HCT116 (cell line): Measurements from ENCODE around the gene CAP1. TPM values are rescaled to one million over a fixed set of nuclear protein-coding genes. Genes with fewer than 3 reads are reported as not detected.

Experiments used
- ATAC-seq: fragments of 200-7000 bp; cut with Tn5 transposase; 2 replicates; pipeline ENCODE4 v1.9.1; 2020; ENCODE audit warnings: mild to moderate bottlenecking, moderate library complexity
- BruUV-seq: library from RNA; stranded (reverse); fragments of 400-500 nt; replicated peaks from 2 replicates; lab custom pipeline; 2021; lab: Mats Ljungman, UMichigan
- CTCF ChIA-PET: fragments of 300-600 bp; sonication (Branson Sonifier 250); formaldehyde crosslinking; loops from one replicate; lab custom pipeline; 2021; ENCODE audit warnings: antibody characterized with exemption; lab: Charles Lee
- POLR2A ChIA-PET: fragments of 300-600, 350-600 bp; sonication (Branson Sonifier 250); formaldehyde crosslinking; loops from one replicate; lab custom pipeline; 2021; ENCODE audit warnings: antibody characterized with exemption; lab: Charles Lee
- RAD21 ChIA-PET, 2 experiments: fragments of 300-600 bp; sonication (Branson Sonifier 250); formaldehyde crosslinking; loops; one replicate each; lab custom pipeline; 2023; ENCODE audit warnings: low total read pairs in 2 of 2; ENCODE audit not compliant: uncharacterized antibody in 2 of 2, unreplicated experiment in 2 of 2, low non-redundant PET in 1 of 2; lab: Charles Lee
- DNase-seq: peaks from one replicate; pipeline ENCODE4 v3.0.0-alpha.2; 2010; ENCODE audit warnings: low read depth, low spot score
- H2AFZ ChIP-seq: fragments of 200-600 bp; shearing (Covaris generic), sonication (generic); 2 replicates; pipeline ENCODE4 v1.6.1; 2017; ENCODE audit warnings: low read depth, mixed run types, mixed read lengths, antibody characterized with exemption, low read length; ENCODE audit not compliant: poor library complexity, severe bottlenecking
- H3K27ac ChIP-seq: 2 replicates; pipeline ENCODE4 v1.5.1; 2012; ENCODE audit warnings: low read depth, low read length
- H3K27me3 ChIP-seq: fragments of 200-600 bp; sonication (generic); 2 replicates; pipeline ENCODE4 v1.6.1; 2016; ENCODE audit warnings: mixed run types, low read length, mixed read lengths; ENCODE audit not compliant: insufficient read depth
- H3K36me3 ChIP-seq, 2 experiments: fragments of 200-500 bp in 1 of 2; fragments of 200-600 bp in 1 of 2; sonication (Bioruptor generic) in 1 of 2; sonication (generic) in 1 of 2; 2 replicates each; pipeline versions ENCODE4 v1.5.1 to v1.6.1; 2014 to 2016; ENCODE audit warnings: low read length in 2 of 2, inconsistent platforms in 1 of 2, mixed read lengths in 1 of 2, mixed run types in 1 of 2; ENCODE audit not compliant: insufficient read depth in 2 of 2, control insufficient read depth in 1 of 2
- H3K4me1 ChIP-seq, 2 experiments: fragments of 200-600 bp in 1 of 2; sonication (generic) in 1 of 2; 2 replicates each; pipeline versions ENCODE4 v1.5.1 to v1.6.1; 2012 to 2017; ENCODE audit warnings: low read length in 2 of 2, inconsistent platforms in 1 of 2, mild to moderate bottlenecking in 1 of 2, mixed read lengths in 1 of 2, mixed run types in 1 of 2, moderate library complexity in 1 of 2; ENCODE audit not compliant: insufficient read depth in 2 of 2, control insufficient read depth in 1 of 2
- H3K4me2 ChIP-seq: fragments of 200-600 bp; sonication (generic); 2 replicates; pipeline ENCODE4 v1.6.1; 2017; ENCODE audit warnings: mixed run types, low read length, mixed read lengths
- H3K4me3 ChIP-seq, 2 experiments: fragments of 200-600 bp in 1 of 2; sonication (generic) in 1 of 2; replicated peaks in 1 of 2; 2 replicates each; pipeline ENCODE4 v1.5.1; 2011 to 2016; ENCODE audit warnings: low read length in 2 of 2, control low read depth in 1 of 2, low read depth in 1 of 2, mild to moderate bottlenecking in 1 of 2, mixed read lengths in 1 of 2, mixed run types in 1 of 2
- H3K79me2 ChIP-seq: fragments of 200-600 bp; sonication (generic); 2 replicates; pipeline ENCODE4 v1.6.1; 2017; ENCODE audit warnings: mild to moderate bottlenecking, mixed run types, low read length, moderate library complexity, mixed read lengths; ENCODE audit not compliant: insufficient read depth
- H3K9ac ChIP-seq: fragments of 200-600 bp; sonication (generic); 2 replicates; pipeline ENCODE4 v1.6.1; 2016; ENCODE audit warnings: low read length, mixed read lengths
- H3K9me2 ChIP-seq: fragments of 200-600 bp; sonication (generic), shearing (Covaris generic); 2 replicates; pipeline ENCODE4 v1.6.1; 2017; ENCODE audit warnings: mixed run types, mild to moderate bottlenecking, moderate library complexity; ENCODE audit not compliant: insufficient read depth
- H3K9me3 ChIP-seq, 2 experiments: fragments of 200-500 bp in 1 of 2; fragments of 200-600 bp in 1 of 2; sonication (Bioruptor generic) in 1 of 2; sonication (generic) in 1 of 2; 2 replicates each; pipeline ENCODE4 v1.6.1; 2014 to 2017; ENCODE audit warnings: low read length in 2 of 2, mixed read lengths in 2 of 2, inconsistent platforms in 1 of 2, low read depth in 1 of 2, mild to moderate bottlenecking in 1 of 2, mixed run types in 1 of 2, moderate library complexity in 1 of 2; ENCODE audit not compliant: control insufficient read depth in 1 of 2, insufficient read depth in 1 of 2
- H4K20me1 ChIP-seq: fragments of 200-600 bp; sonication (generic), shearing (Covaris generic); 2 replicates; pipeline ENCODE4 v1.6.1; 2017; ENCODE audit warnings: mixed run types, mild to moderate bottlenecking, moderate library complexity; ENCODE audit not compliant: insufficient read depth
- CBX3 ChIP-seq: IDR thresholded peaks from 2 replicates; pipeline ENCODE4 v1.6.1; 2012; ENCODE audit warnings: low read depth
- CEBPB ChIP-seq: IDR thresholded peaks from 2 replicates; pipeline ENCODE4 v1.6.1; 2012; ENCODE audit warnings: low read depth
- EGR1 ChIP-seq: IDR thresholded peaks from 2 replicates; pipeline ENCODE4 v1.6.1; 2012; ENCODE audit warnings: low read depth
- ELF1 ChIP-seq: IDR thresholded peaks from 2 replicates; pipeline ENCODE4 v1.6.1; 2012; ENCODE audit warnings: low read depth, borderline replicate concordance
- EZH2 ChIP-seq: fragments of 200-600 bp; sonication (generic); IDR thresholded peaks from 2 replicates; pipeline ENCODE4 v1.6.1; 2017; ENCODE audit warnings: antibody characterized with exemption, mixed run types
- FOSL1 ChIP-seq: IDR thresholded peaks from 2 replicates; pipeline ENCODE4 v1.6.1; 2012; ENCODE audit warnings: low read depth
- JUND ChIP-seq: IDR thresholded peaks from 2 replicates; pipeline ENCODE4 v1.6.1; 2012
- POLR2AphosphoS5 ChIP-seq: IDR thresholded peaks from 2 replicates; pipeline ENCODE4 v1.6.1; 2011; ENCODE audit warnings: mild to moderate bottlenecking, low read depth, low read length, moderate library complexity
- RAD21 ChIP-seq: IDR thresholded peaks from 2 replicates; pipeline ENCODE4 v1.6.1; 2012; ENCODE audit warnings: low read depth, mild to moderate bottlenecking
- SIN3A ChIP-seq: IDR thresholded peaks from 2 replicates; pipeline ENCODE4 v1.6.1; 2012; ENCODE audit warnings: low read depth
- SP1 ChIP-seq: IDR thresholded peaks from 2 replicates; pipeline ENCODE4 v1.6.1; 2012; ENCODE audit warnings: low read depth
- SRF ChIP-seq: IDR thresholded peaks from 2 replicates; pipeline ENCODE4 v1.6.1; 2012; ENCODE audit warnings: low read depth
- TCF7L2 ChIP-seq: IDR thresholded peaks from 2 replicates; pipeline ENCODE4 v1.7.0; 2011; ENCODE audit warnings: borderline replicate concordance, inconsistent platforms; ENCODE audit not compliant: insufficient read depth, insufficient read length; ENCODE audit errors: extremely low read depth
- YY1 ChIP-seq: IDR thresholded peaks from 2 replicates; pipeline ENCODE4 v1.6.1; 2011; ENCODE audit warnings: low read length, low read depth, moderate library complexity, mild to moderate bottlenecking; ENCODE audit not compliant: insufficient replicate concordance; ENCODE audit errors: extremely low read depth
- ZFX ChIP-seq: fragments of 450-650 bp; IDR thresholded peaks from 2 replicates; pipeline ENCODE4 v1.6.1; 2017
- ZNF274 ChIP-seq: fragments of 200-500 bp; sonication (Bioruptor generic); IDR thresholded peaks from 2 replicates; pipeline ENCODE4 v1.6.1; 2014; ENCODE audit warnings: mild to moderate bottlenecking, low read depth, low read length, inconsistent platforms
- intact Hi-C: fragments of 100-400 bp; cut with micrococcal nuclease; formaldehyde crosslinking; loops from 2 replicates; pipeline ENCODE4 v1.10.0; 2022
- total RNA-seq: library from RNA; stranded (reverse); gene quantifications from one replicate; pipeline ENCODE4 v1.2.1, GENCODE V29; 2021; ENCODE audit not compliant: unreplicated experiment
- TF ChIP-seq, protein P1 (sequence below): IDR thresholded peaks from 2 replicates; pipeline ENCODE4 v1.6.1; 2011; ENCODE audit warnings: mild to moderate bottlenecking, low read length, moderate library complexity; ENCODE audit not compliant: insufficient replicate concordance; ENCODE audit errors: extremely low read depth
- TF ChIP-seq, protein P2 (sequence below), 3 experiments: fragments of 200-600 bp in 1 of 3; sonication (generic) in 1 of 3; IDR thresholded peaks in 2 of 3; conservative IDR thresholded peaks in 1 of 3; 2 replicates each; pipeline ENCODE4 v1.5.1; 2012 to 2017; ENCODE audit warnings: low read depth in 2 of 3, low read length in 2 of 3, antibody characterized with exemption in 1 of 3, borderline replicate concordance in 1 of 3, control low read depth in 1 of 3, mild to moderate bottlenecking in 1 of 3, mixed read lengths in 1 of 3, mixed run types in 1 of 3, moderate library complexity in 1 of 3; ENCODE audit not compliant: insufficient read depth in 1 of 3

Gene CAP1
- total RNA-seq, 1 experiment from 2014 or later: 274 TPM

DNA sequence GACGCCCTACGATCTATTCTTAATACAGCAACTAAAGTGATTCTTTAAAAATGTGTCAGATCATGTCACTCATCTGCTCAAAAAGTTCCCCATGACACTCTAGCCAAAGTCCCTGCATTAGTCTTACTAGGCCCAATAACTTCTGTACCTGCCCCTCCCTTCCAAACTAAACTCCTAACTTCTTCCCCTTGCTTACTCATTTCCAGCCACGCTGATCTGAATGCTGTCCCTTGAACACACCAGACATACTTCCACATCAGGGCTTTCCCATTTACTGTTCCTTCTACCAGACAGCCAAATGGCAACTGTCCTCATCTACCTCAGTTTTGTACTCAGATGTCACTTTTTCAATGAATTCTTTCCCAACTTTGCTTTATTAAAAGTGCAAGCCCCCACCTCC is 55.3 kb downstream of the CAP1 start (continued):
- TF ChIP-seq, protein P1, sequence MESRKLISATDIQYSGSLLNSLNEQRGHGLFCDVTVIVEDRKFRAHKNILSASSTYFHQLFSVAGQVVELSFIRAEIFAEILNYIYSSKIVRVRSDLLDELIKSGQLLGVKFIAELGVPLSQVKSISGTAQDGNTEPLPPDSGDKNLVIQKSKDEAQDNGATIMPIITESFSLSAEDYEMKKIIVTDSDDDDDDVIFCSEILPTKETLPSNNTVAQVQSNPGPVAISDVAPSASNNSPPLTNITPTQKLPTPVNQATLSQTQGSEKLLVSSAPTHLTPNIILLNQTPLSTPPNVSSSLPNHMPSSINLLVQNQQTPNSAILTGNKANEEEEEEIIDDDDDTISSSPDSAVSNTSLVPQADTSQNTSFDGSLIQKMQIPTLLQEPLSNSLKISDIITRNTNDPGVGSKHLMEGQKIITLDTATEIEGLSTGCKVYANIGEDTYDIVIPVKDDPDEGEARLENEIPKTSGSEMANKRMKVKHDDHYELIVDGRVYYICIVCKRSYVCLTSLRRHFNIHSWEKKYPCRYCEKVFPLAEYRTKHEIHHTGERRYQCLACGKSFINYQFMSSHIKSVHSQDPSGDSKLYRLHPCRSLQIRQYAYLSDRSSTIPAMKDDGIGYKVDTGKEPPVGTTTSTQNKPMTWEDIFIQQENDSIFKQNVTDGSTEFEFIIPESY: no peak
- TF ChIP-seq, protein P2, sequence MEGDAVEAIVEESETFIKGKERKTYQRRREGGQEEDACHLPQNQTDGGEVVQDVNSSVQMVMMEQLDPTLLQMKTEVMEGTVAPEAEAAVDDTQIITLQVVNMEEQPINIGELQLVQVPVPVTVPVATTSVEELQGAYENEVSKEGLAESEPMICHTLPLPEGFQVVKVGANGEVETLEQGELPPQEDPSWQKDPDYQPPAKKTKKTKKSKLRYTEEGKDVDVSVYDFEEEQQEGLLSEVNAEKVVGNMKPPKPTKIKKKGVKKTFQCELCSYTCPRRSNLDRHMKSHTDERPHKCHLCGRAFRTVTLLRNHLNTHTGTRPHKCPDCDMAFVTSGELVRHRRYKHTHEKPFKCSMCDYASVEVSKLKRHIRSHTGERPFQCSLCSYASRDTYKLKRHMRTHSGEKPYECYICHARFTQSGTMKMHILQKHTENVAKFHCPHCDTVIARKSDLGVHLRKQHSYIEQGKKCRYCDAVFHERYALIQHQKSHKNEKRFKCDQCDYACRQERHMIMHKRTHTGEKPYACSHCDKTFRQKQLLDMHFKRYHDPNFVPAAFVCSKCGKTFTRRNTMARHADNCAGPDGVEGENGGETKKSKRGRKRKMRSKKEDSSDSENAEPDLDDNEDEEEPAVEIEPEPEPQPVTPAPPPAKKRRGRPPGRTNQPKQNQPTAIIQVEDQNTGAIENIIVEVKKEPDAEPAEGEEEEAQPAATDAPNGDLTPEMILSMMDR (IDR thresholded peaks at IDR 0.05 in 2 of 3, conservative IDR thresholded peaks at IDR 0.05 in 1 of 3; ENCODE audit: borderline replicate concordance in 1 of 3, insufficient read depth in 1 of 3, low read depth in 2 of 3, low read length in 2 of 3): no peak
- no peak for TF ChIP-seq ZFX
- TF ChIP-seq, all 23 proteins: peak for 0

DNA sequence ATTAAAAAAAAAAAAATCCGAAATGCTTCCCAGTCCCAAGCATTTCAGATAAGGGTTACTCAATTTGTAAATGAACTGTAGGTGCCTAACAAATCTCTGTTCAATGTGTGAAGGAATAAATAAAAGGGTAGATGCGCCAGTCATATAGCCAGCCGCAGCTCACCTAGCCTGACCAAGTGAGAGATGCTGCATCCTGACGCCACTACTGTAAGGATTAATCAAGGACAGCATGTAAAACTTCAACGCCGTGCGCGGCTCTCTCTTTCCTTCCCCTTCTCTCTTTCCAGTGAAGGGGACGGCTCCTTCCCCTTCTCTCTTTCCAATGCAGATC is 56.1 kb downstream of the CAP1 start:
- Histone ChIP-seq H4K20me1 (no peaks in the 10 kb centered on the region), H3K4me2 (peak overlapping the region; percentile 96), H3K4me1 (peaks cover 11 to 22% of the 10 kb centered on the region in 2 experiments; a peak in 3 of 4 replicates), H3K36me3 (peaks cover 0 to 4% of the 10 kb centered on the region in 2 experiments; a peak in 2 of 4 replicates), H3K27me3 (no peaks in the 10 kb centered on the region), H3K27ac (no peak overlapping the region), H3K9me2 (no peaks in the 10 kb centered on the region), H3K79me2 (peaks cover 41% of the 10 kb centered on the region), H2AFZ (peak overlapping the region; percentile 93), H3K9ac (peak overlapping the region; percentile 70), H3K4me3 (peak overlapping the region; percentile 71 to 88), H3K9me3 (no peaks in the 10 kb centered on the region)
- CTCF ChIA-PET: no interaction called here
- intact Hi-C loops: no loop called here
- POLR2A ChIA-PET: no interaction called here
- TSS peak; percentile 65 for BruUV-seq
- ATAC-seq (peak; percentile 35), DNase-seq (no peak)
- TF ChIP-seq SRF (no peak), CBX3 (no peak), JUND (no peak), EZH2 (no peak), FOSL1 (no peak), RAD21 (no peak), SIN3A (no peak), ZNF274 (no peak), YY1 (no peak), TCF7L2 (no peak), SP1 (no peak), ELF1 (no peak), POLR2AphosphoS5 (no peak), EGR1 (no peak), CEBPB (no peak)
- TF ChIP-seq, protein P1: no peak
- RAD21 ChIA-PET: no interaction called here
